T-helper 2 cell treated with Interferon-gamma antibody and Interleukin-4, amounts not matched to agents 5 μg/mL and 100 μg/mL, for 36 hours (primary cell): ENCODE results near the gene SLC25A47.
"Not testable (repeated sequence)": the region's sequence is repeated elsewhere in the genome, so short reads cannot be mapped to it uniquely, and the experiment has no call there.

Experiments
- DNase-seq: peaks from one replicate; pipeline ENCODE4 v3.0.0; 2021; ENCODE audit warnings: low spot score
- H3K27ac Mint-ChIP-seq: one replicate; pipeline ENCODE4 v1.8.0; 2021; ENCODE audit warnings: mild to moderate bottlenecking, mixed read lengths
- H3K27me3 Mint-ChIP-seq: one replicate; pipeline ENCODE4 v1.8.0; 2021; ENCODE audit warnings: low read depth, mixed read lengths
- H3K36me3 Mint-ChIP-seq: one replicate; pipeline ENCODE4 v1.8.0; 2021; ENCODE audit warnings: low read depth, mixed read lengths
- H3K4me1 Mint-ChIP-seq: one replicate; pipeline ENCODE4 v1.8.0; 2021; ENCODE audit warnings: low read depth, mixed read lengths
- H3K4me3 Mint-ChIP-seq: one replicate; pipeline ENCODE4 v1.8.0; 2022; ENCODE audit warnings: mild to moderate bottlenecking, moderate library complexity, mixed read lengths
- H3K9me3 Mint-ChIP-seq: one replicate; pipeline ENCODE4 v1.8.0; 2021; ENCODE audit warnings: mixed read lengths

The SLC25A47 gene

DNA sequence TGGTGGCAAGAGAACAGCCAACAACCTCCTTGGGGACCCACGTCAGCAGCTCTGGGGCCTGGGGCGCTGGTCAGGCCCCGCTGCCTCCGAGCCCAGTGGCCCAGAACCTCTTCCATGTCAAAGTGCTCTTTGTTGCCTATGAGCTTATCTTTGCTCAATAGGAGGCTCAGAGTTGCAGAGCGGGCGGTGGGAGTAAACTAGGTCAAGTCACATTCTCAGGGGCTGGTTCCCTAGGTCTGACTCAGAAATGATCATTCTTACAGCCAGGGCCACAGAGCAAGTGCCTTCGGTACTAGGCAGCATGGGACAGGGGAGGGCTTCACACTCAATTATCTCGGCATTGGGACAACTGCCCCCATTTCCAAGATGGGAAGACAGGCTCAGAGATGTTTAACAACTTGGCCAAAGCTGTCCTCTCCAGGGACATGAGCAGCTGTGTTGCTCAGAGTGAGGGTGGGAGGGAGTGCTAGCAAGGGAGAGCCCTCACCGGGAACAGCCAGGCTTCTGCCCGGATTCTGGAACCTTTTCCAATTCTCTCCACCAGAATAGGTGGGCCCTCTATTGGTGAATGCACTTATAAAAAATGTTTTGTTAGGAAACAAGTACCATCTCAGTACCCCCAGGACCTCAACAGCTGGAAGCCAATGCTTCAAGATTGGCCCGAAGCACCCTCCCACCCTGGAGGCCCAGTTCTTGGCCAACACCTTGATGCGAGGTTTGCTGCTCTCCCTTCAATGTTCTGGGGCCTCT lies 28.8 kb upstream of the SLC25A47 start:
- no peaks in the 10 kb centered on the region for H3K27me3 Mint-ChIP-seq
- no peak overlapping the region for H3K27ac Mint-ChIP-seq
- DNase-seq = no peak
- H3K4me1 Mint-ChIP-seq = no peaks in the 10 kb centered on the region
- no peak overlapping the region for H3K4me3 Mint-ChIP-seq
- H3K36me3 Mint-ChIP-seq = no peaks in the 10 kb centered on the region
- H3K9me3 Mint-ChIP-seq = no peaks in the 10 kb centered on the region

DNA sequence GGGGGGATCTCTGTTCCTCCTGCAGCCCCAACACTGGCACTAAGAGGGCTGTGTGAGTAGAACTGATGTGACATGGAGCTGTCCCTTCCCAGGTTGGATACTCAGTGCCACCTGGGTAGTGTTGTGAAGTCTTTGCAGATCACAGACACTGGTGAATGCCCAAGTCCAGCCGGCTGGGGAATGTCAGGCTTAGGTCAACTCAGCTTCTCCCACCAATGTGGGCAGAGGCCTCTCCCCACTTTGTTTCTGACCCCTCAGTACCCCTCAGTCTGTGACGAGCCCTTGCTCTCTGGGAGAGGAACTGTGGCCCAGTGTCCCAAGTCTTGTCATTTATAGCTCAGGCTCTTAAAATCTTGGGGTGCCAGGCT lies 28.2 kb upstream of the SLC25A47 start:
- Mint-ChIP-seq H3K27me3 (no peaks in the 10 kb centered on the region), H3K9me3 (no peaks in the 10 kb centered on the region), H3K27ac (no peak overlapping the region), H3K4me3 (no peak overlapping the region), H3K36me3 (no peaks in the 10 kb centered on the region), H3K4me1 (no peaks in the 10 kb centered on the region)
- no peak for DNase-seq

DNA sequence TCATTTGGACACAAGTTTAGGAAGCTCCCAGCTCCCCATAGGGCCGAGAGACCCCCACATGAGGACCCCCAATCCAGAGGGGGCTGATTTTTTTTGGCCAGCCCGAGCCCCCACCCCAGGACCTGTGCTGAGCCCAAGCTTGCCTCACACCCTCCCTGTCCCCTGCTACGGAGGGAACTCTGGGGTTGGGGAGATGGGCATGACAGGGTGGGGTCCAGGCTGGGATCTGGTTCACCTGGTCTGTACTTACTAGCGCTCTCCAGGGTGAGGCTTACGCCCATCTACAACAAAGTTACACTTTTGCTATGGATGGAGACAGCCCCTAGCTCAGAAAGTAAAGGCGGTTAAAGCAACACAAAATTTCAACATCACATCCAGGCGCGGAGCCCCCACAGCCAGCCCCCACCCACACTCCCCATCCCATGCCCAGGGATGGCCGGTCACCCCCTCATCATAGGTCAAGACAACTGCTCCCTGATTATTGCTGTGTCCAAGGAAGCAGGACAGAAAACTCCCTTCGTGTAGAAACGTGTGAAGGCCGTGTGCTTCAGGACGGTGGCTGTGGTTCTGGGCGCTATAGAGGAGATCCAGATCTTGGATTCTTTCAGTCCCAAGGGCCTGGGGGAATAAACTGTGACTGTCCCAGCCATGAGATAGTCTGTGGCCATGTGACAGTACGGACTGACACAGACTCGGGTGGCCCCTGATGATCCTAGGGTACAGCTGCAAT lies 27.6 kb upstream of the SLC25A47 start:
- H3K9me3 Mint-ChIP-seq = no peaks in the 10 kb centered on the region
- H3K27ac Mint-ChIP-seq = no peak overlapping the region
- no peak overlapping the region for H3K4me3 Mint-ChIP-seq
- no peaks in the 10 kb centered on the region for H3K4me1 Mint-ChIP-seq
- DNase-seq = no peak
- H3K36me3 Mint-ChIP-seq = no peaks in the 10 kb centered on the region
- no peaks in the 10 kb centered on the region for H3K27me3 Mint-ChIP-seq

DNA sequence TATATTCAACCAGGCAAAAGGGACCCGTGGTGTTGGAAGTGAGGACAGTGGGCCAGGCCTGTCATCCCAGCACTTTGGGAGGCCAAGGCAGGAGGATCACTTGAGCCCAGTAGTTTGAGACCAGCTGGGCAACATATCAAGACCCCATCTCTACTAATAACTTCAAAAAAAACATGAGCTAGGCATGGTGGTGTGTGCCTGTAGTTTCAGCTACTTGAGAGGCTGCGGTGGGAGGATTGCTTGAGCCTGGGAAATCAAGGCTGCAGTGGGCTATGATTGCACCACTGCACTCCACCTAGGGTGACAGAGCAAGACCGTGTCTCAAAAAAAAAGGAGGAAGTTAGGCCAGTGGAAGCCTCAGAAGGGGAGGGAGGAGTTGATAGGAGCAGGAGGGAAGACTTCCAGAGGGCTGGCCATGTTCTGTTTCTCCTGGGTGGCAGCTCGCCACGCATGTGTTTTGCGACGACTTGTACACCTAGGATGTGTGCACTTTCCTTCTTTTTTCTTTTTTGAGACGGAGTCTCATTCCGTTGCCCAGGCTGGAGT lies 27.0 kb upstream of the SLC25A47 start:
- no peak for DNase-seq
- no peak overlapping the region for H3K4me3 Mint-ChIP-seq
- H3K9me3 Mint-ChIP-seq = no peaks in the 10 kb centered on the region
- H3K4me1 Mint-ChIP-seq = no peaks in the 10 kb centered on the region
- no peak overlapping the region for H3K27ac Mint-ChIP-seq
- H3K27me3 Mint-ChIP-seq = no peaks in the 10 kb centered on the region
- H3K36me3 Mint-ChIP-seq = no peaks in the 10 kb centered on the region

DNA sequence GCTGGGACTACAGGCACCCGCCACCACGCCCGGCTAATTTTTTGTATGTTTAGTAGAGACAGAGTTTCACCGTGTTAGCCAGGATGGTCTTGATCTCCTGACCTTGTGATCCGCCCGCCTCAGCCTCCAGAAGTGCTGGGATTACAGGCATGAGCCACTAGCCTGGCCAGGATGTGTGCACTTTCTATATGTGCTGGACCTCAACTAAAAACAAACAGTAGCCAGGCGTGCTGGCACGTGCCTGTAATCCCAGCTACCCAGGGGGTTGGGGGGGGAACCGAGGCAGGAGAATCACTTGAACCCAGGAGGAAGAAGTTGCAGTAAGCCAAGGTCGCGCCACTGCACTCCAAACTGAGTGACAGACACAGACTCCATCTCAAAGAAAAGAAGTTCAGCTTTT lies 26.4 kb upstream of the SLC25A47 start:
- H3K4me1 Mint-ChIP-seq, H3K4me3 Mint-ChIP-seq, DNase-seq, H3K9me3 Mint-ChIP-seq, H3K27me3 Mint-ChIP-seq, H3K36me3 Mint-ChIP-seq, H3K27ac Mint-ChIP-seq: not testable (repeated sequence)

DNA sequence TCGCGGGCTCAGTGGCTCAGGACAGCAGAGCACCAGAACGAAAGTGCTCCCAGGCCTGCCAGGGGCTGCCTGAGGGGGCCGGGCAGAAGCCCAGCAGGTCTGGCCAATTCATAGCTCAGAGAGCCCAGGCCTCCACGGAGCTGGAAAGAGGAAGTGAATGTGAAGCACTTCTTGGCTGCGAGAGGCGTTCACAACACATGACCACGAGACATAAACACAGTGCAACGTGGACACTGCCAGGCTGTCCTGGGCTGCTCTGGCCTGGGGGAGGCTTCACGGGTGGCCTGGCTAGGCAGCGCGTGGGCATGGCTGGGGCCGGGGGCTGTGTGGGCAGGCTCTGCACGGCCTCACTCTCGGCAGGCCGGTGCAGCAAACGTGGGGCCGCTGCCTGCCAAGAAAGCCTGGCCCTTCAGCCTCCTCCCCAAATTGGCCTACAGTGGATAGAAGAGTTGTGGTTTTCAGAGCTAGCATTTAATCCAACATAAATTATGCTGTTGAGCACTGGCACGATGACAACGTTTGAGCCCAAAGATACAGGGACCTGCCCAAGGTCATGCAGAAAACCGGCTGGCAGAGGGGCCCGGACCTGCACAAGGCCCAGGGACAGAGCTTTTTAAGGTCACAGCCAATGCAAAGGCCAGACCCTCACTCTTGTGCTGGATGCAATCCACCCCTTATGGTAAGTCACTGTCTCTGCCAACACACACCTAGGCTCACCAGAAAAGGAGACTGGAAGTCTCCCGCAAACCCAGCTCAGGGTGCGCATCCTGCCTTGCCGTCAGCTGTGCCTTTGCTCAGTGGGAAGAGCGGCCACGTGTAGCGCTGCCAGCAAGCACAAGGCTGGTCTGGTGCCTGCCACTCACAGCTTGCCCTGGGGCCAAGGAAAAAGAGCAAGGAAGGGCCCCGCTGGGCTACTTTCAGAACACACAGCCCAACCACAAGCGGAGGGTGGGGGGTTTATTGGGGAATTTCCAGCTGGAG lies 25.5 kb upstream of the SLC25A47 start:
- H3K27ac Mint-ChIP-seq = no peak overlapping the region
- DNase-seq = no peak
- no peak overlapping the region for H3K4me3 Mint-ChIP-seq
- peaks cover 1% of the 10 kb centered on the region for H3K4me1 Mint-ChIP-seq
- H3K27me3 Mint-ChIP-seq = no peaks in the 10 kb centered on the region
- no peaks in the 10 kb centered on the region for H3K36me3 Mint-ChIP-seq
- H3K9me3 Mint-ChIP-seq = no peaks in the 10 kb centered on the region

DNA sequence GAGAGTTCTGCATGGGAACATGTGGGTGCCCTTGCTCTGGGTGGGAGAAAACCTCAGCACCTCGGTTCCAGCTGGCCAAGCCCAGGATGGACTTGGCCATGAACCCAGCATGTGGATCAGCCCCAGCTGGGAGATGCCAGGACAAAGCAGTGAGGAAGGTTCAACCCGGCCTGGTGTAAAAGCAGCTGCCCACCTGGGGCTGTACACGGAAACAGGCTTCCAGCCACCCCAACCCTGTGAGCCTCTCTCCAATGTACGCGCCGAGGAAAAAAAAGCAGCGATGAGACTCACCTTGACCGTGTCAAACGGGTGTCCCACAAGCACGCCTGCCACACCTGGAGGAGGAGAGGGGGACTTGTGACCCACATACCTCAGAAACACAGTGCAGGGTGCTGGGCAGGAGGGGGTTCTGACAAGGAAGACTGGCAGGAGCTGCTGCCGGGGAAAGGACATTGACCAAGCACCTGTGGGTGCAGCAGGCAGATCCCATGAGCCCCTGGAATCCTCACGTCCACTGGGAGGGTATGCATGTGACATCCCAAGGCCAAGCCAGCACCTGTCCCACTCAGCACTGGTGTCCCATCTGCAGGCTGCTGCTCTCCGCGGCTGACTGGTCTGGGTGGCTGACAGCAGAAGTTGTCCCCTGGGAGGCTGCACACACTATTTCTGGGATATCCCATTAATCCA lies 24.4 kb upstream of the SLC25A47 start:
- Mint-ChIP-seq H3K27me3 (no peaks in the 10 kb centered on the region), H3K36me3 (no peaks in the 10 kb centered on the region), H3K9me3 (no peaks in the 10 kb centered on the region), H3K27ac (no peak overlapping the region), H3K4me3 (no peak overlapping the region), H3K4me1 (peaks cover 8% of the 10 kb centered on the region)
- DNase-seq = no peak

DNA sequence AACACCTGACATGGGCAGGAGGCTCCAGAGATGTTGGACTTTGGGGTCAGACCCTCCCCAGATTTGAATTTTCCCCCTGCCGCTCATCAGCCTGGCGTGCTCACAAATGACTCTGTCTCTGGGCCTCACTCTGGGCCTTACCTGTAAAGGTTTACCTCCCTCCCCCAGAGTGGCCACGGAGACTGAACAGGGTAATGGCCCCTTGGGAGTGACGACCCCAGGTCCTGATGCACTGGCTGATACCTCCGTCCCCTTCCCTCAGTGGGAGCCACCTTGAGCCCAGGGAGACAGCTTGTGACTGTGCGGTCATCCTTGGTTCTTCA lies 23.9 kb upstream of the SLC25A47 start:
- Mint-ChIP-seq H3K27ac (no peak overlapping the region), H3K27me3 (no peaks in the 10 kb centered on the region), H3K36me3 (no peaks in the 10 kb centered on the region), H3K9me3 (no peaks in the 10 kb centered on the region), H3K4me3 (no peak overlapping the region), H3K4me1 (peaks cover 10% of the 10 kb centered on the region)
- no peak for DNase-seq

DNA sequence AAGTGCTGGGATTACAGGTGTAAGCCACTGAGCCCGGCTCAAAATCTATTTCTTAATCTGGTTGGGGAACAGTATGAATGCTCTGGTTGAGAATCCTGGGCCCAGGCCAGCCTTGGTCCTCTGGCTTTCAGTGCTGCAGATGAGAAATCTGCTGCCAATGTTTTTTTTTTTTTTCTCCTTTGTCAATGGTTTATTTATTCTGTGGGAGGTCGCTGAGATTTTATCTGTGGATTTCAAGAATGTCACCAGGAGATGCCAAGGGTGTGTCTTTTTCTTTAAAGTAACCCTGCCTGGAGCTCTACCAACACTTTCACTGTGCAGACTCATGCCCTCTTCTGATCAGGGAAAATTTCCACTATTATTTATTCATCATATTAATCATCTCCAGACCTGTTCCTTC lies 20.5 kb upstream of the SLC25A47 start:
- Mint-ChIP-seq H3K27me3 (peaks cover 13% of the 10 kb centered on the region), H3K4me1 (peaks cover 20% of the 10 kb centered on the region), H3K9me3 (no peaks in the 10 kb centered on the region), H3K27ac (no peak overlapping the region), H3K4me3 (no peak overlapping the region), H3K36me3 (no peaks in the 10 kb centered on the region)
- DNase-seq = no peak

DNA sequence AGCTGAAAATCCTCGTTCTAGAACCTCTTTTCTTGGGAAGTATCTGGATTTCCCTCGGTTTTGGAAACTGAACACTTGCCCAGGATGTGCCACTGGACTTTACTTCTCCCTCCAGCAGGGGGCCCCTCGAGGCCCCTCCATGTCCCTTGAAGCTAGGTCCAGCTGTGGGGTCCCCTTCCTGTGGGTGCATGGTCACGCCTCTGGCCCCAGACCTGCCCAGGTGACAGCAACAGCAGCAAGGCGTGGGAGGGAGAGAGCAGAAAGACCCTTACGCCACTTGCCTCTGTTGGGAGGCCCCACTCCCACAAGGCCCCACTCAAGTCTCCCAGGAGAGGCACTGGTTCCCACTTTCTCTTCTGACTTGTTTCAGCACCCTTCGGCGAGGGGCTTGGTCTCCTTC lies 20.0 kb upstream of the SLC25A47 start:
- Mint-ChIP-seq H3K9me3 (no peaks in the 10 kb centered on the region), H3K4me3 (no peak overlapping the region), H3K27me3 (peaks cover 16% of the 10 kb centered on the region), H3K4me1 (peaks cover 22% of the 10 kb centered on the region), H3K36me3 (no peaks in the 10 kb centered on the region), H3K27ac (no peak overlapping the region)
- DNase-seq = no peak

DNA sequence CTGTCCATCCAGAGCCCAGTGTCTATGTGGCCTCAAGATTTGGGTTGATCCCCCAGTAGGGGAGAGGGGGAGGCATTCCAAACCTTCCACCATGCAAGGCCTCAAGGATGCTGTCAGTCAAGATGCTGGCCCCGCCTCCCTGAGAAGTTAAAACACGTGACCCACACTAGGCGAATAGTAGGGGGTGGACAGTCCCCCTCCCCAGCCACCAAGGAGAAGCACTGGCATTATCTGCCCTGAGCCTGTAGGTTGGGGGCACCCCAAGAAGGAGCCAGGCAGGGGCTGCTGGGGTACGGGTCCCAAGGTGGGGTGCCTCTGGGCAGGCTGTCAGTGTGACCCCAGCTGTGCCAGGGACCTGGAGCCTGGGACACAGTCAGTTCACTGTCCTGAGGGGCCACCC lies 19.2 kb upstream of the SLC25A47 start:
- H3K36me3 Mint-ChIP-seq = no peaks in the 10 kb centered on the region
- H3K9me3 Mint-ChIP-seq = no peaks in the 10 kb centered on the region
- H3K27me3 Mint-ChIP-seq = peaks cover 18% of the 10 kb centered on the region
- peaks cover 25% of the 10 kb centered on the region for H3K4me1 Mint-ChIP-seq
- DNase-seq = no peak
- no peak overlapping the region for H3K4me3 Mint-ChIP-seq
- no peak overlapping the region for H3K27ac Mint-ChIP-seq

DNA sequence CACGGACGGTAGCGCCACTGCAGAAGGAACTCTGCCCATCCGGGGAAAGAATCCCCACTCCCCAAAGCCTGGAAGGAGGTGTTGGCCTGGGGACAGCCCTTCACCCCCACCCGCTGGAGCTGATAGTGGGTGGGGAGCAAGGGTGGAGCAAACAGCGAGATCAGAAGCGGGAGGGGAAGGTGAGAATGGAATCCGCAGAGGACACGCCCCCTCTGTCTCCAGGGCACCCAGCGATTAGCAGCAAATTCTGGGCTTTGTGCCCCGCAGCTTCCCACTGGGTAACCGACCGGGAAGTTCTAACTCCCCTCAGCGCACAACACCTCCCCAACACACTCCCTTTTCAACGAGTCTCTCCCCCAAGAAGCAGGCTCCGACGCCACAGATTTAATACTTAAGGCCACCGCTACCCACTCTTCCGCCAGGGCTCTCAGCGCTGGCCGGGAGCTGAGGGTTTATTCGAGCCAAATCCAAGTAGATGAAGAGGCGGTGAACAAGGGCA lies 18.3 kb upstream of the SLC25A47 start:
- peak overlapping the region; percentile 88 for H3K4me3 Mint-ChIP-seq
- peak overlapping the region; percentile 60 for H3K27ac Mint-ChIP-seq
- H3K4me1 Mint-ChIP-seq = peaks cover 25% of the 10 kb centered on the region
- H3K9me3 Mint-ChIP-seq = no peaks in the 10 kb centered on the region
- no peak for DNase-seq
- H3K36me3 Mint-ChIP-seq = no peaks in the 10 kb centered on the region
- H3K27me3 Mint-ChIP-seq = peaks cover 18% of the 10 kb centered on the region

DNA sequence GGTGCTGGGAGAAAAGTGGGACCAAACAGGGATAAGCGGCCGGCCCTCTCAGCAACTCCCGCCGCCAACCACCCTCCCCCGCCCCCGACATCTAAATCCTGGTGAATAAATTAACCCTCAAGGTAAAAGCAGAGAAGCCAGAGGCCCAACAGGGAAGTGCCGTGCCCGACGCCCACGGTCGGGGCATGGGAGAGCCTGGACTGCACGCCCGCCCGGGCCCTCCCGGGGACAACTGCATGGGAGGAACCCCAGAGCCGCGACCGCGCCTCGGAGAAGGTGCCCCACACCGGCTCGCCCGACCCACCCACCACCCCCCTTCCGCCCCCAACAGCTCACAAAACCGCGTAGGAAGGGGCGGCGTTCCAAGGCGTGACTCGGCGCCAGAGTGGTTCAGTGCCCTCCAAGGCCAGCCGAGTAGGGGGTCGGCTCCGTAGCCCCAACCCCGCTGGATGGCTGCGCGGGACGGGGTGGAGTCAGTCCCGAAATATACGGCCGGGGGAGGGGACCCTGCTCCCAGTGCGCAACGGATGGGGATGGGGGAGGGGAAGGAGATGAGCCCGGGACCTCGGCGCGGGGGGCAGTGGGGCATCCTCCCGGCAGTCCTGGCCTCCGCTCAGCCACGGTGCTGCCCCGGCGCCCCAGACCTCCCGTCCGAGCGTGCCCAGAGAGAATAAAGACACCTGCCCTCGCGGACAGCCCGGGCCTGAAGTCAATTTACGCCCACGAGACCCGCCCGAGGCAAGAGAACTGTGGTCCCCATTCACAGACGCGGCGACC lies 17.6 kb upstream of the SLC25A47 start:
- Mint-ChIP-seq H3K4me1 (peaks cover 25% of the 10 kb centered on the region), H3K36me3 (no peaks in the 10 kb centered on the region), H3K27me3 (peaks cover 18% of the 10 kb centered on the region), H3K4me3 (peak overlapping the region; percentile 88), H3K9me3 (no peaks in the 10 kb centered on the region), H3K27ac (peak overlapping the region; percentile 60)
- peak; percentile 47 for DNase-seq
